Dedifferentiated amniotic fluid mesenchymal stem cell (primary cell): ENCODE results near the gene GNAO1.

Experiments
- DNase-seq: peaks from one replicate; pipeline ENCODE4 v3.0.0-alpha.2; 2016; ENCODE audit errors: extremely low spot score

Gene GNAO1

DNA sequence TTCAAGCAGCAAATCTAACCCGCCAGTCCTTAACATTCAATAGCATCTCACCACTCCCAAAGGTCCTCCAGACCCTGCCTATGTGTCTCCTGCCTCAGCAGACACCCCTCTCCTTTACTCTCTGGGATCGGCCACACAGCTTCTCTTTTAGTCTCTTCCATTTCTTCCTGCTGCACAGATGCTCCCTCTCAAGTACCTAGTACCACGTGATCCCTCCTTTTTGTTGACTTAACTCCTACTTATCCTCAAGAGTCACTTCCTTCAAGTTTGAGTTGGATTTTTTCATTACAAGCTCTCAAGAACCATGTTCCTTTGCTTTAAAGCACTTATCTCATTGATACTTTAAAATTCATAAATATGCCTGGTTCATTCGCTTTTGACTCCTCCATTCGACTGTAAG is 209.2 kb downstream of the GNAO1 start:
- no peak for DNase-seq

DNA sequence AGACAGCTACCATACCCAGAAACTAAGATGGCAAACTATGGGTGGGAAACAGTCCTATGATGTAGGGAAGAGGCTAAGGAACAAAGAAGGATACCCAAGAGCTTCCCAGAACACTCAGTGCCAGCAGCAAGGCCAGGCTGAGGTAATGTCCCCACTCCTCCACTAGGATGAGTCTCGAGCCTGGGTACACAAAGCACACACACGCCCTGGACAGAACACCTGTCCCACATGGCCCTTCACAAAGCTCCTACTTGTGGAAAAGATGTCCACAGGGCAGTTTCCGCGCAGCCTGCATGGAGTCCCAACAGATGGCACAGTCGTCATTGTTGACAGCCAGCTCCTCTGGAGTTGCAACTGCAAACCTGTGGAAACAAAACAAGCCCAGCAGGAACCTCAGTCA is 210.2 kb downstream of the GNAO1 start:
- no peak for DNase-seq

DNA sequence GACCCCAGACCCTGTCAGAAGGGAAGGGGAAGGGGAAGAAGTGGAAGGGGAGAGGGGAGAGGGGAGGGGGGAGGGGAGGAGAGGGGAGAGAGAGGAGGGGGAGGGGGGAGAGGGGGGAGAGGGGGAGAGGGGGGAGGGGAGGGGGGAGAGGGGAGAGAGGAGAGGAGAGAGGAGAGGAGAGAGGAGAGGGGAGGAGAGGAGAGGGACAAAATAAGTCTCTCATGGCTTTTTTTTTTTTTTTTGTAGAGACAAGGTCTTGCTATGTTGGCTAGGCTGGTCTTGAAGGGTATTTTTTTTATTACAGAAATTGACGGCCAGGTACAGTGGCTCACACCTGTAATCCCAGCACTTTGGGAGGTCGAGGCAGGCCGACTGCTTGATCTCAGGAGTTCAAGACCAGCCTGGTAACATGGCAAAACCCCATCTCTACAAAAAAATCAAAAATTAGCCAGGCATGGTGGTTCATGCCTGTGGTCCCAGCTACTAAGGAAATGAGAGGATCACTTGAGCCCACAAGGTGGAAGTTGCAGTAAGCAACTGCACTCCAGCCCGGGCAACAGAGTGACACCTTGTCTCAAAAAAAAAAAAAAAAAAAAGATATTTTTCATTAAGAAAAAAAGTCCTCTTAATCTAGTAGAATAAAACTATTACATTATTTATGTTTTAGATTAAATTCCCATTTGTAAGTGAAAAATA is 214.8 kb downstream of the GNAO1 start:
- DNase-seq = no peak
